ENCODE results near the gene TLK1.

DNA sequence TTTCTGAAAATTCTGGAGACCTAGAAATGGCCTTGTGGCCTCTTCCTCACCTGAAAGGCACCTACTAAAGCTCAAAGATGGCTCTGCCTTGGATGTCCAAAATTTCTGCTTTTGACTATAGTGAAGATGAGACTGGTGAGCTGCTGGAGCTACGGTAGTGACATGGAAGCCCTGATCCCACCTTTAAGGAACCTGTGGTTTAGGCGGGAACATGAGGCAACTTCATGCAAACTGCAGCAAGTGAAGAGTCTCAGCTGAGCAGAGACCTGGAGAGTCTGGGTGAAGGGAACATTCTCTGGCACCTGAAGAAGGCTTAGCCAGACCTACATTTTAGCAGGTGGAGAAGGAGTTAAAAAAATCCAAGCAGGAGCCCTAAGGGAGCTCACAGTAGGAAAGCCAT, 191.7 kb downstream of the TLK1 start:
- TF ChIP-seq GABPA (IDR thresholded peaks at IDR 0.05 in 1 of 2, conservative IDR thresholded peaks at IDR 0.05 in 1 of 2) (no peak), JUND (IDR thresholded peaks at IDR 0.05) (no peak), RAD21 (IDR thresholded peaks at IDR 0.05) (no peak), FOXA2 (IDR thresholded peaks at IDR 0.05) (no peak), RXRA (IDR thresholded peaks at IDR 0.05) (no peak), YY1 (IDR thresholded peaks at IDR 0.05) (no peak)
- TF ChIP-seq, protein P1, sequence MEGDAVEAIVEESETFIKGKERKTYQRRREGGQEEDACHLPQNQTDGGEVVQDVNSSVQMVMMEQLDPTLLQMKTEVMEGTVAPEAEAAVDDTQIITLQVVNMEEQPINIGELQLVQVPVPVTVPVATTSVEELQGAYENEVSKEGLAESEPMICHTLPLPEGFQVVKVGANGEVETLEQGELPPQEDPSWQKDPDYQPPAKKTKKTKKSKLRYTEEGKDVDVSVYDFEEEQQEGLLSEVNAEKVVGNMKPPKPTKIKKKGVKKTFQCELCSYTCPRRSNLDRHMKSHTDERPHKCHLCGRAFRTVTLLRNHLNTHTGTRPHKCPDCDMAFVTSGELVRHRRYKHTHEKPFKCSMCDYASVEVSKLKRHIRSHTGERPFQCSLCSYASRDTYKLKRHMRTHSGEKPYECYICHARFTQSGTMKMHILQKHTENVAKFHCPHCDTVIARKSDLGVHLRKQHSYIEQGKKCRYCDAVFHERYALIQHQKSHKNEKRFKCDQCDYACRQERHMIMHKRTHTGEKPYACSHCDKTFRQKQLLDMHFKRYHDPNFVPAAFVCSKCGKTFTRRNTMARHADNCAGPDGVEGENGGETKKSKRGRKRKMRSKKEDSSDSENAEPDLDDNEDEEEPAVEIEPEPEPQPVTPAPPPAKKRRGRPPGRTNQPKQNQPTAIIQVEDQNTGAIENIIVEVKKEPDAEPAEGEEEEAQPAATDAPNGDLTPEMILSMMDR (IDR thresholded peaks at IDR 0.05; ENCODE audit: low read depth, low read length, missing input control): no peak
- TF ChIP-seq, protein P2, sequence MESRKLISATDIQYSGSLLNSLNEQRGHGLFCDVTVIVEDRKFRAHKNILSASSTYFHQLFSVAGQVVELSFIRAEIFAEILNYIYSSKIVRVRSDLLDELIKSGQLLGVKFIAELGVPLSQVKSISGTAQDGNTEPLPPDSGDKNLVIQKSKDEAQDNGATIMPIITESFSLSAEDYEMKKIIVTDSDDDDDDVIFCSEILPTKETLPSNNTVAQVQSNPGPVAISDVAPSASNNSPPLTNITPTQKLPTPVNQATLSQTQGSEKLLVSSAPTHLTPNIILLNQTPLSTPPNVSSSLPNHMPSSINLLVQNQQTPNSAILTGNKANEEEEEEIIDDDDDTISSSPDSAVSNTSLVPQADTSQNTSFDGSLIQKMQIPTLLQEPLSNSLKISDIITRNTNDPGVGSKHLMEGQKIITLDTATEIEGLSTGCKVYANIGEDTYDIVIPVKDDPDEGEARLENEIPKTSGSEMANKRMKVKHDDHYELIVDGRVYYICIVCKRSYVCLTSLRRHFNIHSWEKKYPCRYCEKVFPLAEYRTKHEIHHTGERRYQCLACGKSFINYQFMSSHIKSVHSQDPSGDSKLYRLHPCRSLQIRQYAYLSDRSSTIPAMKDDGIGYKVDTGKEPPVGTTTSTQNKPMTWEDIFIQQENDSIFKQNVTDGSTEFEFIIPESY (IDR thresholded peaks at IDR 0.05): no peak
- TF ChIP-seq, protein P3, sequence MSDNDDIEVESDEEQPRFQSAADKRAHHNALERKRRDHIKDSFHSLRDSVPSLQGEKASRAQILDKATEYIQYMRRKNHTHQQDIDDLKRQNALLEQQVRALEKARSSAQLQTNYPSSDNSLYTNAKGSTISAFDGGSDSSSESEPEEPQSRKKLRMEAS (IDR thresholded peaks at IDR 0.05): no peak
- TF ChIP-seq, protein P4, sequence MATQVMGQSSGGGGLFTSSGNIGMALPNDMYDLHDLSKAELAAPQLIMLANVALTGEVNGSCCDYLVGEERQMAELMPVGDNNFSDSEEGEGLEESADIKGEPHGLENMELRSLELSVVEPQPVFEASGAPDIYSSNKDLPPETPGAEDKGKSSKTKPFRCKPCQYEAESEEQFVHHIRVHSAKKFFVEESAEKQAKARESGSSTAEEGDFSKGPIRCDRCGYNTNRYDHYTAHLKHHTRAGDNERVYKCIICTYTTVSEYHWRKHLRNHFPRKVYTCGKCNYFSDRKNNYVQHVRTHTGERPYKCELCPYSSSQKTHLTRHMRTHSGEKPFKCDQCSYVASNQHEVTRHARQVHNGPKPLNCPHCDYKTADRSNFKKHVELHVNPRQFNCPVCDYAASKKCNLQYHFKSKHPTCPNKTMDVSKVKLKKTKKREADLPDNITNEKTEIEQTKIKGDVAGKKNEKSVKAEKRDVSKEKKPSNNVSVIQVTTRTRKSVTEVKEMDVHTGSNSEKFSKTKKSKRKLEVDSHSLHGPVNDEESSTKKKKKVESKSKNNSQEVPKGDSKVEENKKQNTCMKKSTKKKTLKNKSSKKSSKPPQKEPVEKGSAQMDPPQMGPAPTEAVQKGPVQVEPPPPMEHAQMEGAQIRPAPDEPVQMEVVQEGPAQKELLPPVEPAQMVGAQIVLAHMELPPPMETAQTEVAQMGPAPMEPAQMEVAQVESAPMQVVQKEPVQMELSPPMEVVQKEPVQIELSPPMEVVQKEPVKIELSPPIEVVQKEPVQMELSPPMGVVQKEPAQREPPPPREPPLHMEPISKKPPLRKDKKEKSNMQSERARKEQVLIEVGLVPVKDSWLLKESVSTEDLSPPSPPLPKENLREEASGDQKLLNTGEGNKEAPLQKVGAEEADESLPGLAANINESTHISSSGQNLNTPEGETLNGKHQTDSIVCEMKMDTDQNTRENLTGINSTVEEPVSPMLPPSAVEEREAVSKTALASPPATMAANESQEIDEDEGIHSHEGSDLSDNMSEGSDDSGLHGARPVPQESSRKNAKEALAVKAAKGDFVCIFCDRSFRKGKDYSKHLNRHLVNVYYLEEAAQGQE (IDR thresholded peaks at IDR 0.05): no peak
